Measurements from ENCODE around the gene DOK5. TPM values are rescaled to one million over a fixed set of nuclear protein-coding genes. Genes with fewer than 3 reads are reported as not detected.
"Not testable (repeated sequence)": the region's sequence is repeated elsewhere in the genome, so short reads cannot be mapped to it uniquely, and the experiment has no call there.

The DOK5 gene
- total RNA-seq, 1 donor from 2014 or later = 6.5 TPM

DNA sequence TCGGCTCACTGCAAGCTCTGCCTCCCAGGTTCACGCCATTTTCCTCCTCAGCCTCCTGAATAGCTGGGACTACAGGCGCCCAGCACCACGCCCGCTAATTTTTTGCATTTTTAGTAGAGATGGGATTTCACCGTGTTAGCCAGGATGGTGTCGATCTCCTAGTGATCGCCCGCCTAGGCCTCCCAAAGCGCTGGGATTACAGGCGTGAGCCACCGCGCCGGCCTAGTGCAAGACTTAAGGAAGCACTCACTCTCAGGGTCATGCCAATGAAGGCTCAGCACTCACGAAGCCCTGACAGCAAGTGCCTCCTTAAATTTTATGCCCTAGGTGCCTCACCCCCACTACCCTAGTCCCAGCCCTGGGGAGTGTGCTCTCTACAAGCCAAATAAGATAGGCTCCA is 4.7 kb upstream of the DOK5 start:
- no peak for DNase-seq (ENCODE audit: low read depth)

DNA sequence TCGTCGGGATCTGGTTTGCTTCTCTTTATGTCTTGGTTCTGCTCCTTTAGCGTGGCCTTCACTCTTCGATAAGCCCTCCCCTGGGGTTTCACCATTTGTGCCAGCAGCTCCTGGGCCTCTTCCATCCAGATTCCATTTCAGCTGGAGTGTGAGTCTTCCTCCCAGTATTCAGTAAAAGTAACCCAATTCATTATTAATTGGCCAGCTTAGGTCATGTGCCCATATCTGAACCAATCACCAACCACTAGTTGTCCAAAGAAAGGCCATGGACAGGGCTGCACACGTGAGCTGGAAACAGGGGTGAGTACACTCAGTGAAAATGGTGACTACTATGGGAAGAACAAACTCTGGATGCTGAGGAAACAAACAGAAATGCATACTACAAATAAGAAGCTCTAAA is 2.8 kb upstream of the DOK5 start:
- no peak for DNase-seq (ENCODE audit: low read depth)

DNA sequence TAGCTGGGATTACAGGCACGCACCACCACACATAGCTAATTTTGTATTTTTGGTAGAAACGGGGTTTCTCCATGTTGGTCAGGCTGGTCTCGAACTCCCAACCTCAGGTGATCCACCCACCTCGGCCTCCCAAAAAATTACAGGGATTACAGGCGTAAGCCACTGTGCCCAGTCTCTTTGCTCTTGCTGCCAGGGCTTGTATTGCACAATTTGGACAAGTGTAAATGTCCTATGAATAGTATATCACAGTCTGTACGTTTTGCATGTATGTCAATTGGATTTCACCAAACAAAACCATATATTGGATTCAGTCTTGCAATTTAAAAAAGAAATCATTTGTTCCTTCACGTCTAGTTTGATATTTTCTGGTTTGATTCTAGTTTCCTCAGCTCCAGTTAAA is 2.1 kb upstream of the DOK5 start:
- no peak for DNase-seq (ENCODE audit: low read depth)

DNA sequence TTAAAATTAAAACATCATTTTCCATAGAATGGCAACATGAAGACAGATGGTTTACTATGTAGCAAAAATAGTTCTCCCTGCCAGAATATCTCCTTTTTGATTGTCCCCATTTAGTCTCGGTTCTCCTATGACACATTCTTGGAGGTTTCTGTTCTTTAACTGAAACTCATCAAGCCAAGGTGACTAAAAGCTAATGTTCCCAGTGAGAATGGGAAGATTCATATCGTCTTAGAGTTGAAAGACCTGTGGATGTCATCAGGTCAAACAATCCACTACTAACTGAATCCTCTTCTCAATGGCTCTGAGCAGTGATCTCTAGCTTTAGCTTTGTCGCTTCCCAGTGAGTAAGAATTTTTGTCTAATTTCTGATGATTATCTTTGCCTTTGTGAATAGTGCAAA is 1.3 kb upstream of the DOK5 start:
- no peak for DNase-seq (ENCODE audit: low read depth)

DNA sequence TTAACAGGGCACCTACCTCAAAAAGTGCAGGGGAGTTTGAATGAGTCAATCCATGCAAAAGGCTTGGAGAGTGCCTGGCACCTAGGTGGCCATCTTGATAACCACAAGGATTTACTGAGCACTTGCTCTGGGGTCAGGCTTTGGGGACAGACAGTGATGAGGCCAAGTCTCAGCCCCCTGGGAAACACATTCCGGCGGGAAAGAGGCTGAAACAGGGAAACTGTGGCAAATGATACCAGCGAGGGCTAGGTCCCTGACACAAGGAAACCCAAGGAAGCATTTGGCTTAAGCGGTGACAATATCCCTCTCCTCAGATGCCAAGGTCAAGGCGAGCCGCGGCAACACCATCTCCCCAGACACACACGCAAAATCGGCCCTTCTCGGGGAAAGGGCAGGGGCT is 527 bp upstream of the DOK5 start:
- peak; percentile 25 for DNase-seq (ENCODE audit: low read depth)

DNA sequence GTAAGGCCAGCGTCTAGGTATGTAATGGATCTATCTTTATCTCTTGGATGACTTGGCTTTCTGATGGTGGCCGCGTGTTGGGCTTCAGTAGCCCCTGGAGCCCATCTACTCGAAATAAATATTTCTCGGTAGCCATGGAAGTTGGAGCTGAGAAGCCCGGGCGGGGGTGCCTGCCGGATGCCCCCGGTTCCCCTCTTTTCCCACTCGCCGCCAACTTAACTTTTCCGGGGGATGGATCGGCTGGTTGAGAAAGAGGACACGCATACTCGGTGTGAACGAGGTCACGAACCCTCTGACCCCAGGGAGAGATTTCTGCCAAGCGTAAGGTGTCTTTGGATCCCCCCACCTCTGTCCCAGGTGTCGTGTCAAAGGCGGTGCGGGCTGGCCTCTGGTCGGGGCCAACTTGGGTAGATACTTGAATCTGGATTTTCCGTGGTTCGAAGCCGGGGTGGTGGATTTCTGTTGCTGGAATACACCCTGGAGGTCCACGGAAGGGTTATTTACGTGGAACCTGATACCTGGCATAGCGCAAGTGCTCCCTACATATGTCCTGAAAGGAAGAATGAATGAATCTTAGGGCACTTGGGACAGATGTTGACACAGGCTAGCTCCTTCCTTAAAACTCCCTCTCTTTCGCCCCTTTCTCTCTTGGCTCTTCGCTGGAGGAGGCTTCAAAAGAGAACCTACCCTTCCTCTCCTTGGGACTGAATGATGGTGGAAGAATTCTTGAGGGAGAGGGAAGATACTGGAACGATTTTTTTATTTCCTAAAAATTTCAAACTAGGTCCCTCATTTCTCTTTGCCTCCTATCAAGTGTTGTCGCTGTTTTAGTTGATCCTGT is 996 bp downstream of the DOK5 start:
- DNase-seq (ENCODE audit: low read depth) = no peak

DNA sequence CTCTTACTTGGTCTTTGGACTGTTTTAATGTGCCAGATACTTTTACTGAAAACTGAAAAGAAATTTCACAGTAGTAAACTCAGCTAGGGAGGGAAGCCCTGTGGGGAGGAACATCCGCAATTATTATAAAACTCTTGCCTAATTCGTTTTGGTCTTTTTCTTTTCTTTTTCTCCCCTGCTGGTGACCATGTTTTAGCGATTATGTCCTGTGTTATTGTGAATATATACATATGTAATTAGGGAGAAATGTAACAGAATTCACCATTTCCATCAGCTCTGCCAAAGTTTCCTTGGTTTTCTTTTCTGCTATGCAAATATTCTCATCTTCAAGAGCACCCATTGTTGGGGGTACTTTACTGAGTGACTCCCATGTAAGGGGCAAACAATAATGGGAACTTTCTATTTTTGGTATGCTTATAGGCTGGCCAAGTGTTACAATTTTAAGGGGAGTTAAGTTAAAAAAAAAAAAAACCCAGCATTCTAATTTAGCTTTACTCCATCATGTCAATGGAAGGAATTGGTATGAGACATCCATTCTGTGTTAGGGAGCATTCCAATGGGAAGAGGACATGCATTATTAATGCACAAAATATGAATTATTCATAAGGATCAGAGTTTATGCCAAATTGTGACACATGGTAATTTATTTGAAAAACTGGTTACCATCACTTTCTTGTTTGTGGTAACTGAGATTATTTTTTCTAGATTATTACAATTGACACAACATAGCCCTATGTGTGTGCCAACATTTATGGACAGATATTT is 2.0 kb downstream of the DOK5 start:
- no peak for DNase-seq (ENCODE audit: low read depth)

DNA sequence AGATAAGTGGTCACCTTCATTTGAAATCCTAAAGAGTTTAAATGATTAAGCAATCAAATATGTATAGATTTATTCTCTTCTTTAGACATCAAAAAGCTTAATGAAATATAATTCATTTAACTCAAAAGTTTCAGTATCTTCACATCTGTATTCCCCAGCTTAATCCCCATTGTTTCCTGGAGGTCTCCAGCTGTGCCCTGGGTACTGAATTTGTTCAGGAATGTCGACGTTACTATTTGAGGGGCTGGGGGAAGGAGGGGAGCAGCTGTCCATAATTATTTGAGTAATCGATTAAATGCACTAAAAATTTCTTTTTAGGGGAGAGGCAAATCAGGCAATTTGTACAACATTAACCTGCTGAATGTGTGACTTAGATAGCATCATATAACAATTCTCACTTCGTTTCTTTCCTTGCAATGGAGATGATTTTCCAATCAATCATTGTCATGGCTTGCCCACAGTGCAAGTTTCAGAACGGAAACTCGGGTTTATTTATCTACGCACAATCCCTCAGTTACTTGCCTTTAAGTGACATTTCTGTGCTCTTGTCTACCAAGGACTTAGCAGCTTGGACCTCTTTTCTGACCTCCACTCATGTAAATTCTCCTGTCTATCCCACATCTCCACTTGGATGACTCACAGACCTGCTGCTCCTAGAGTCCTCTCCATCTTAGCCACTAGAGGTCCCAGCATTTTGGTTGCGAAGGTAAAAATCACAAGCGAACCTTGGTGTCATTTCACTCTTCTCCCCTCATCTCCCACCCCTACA is 3.9 kb downstream of the DOK5 start:
- DNase-seq (ENCODE audit: low read depth) = peak; percentile 31

DNA sequence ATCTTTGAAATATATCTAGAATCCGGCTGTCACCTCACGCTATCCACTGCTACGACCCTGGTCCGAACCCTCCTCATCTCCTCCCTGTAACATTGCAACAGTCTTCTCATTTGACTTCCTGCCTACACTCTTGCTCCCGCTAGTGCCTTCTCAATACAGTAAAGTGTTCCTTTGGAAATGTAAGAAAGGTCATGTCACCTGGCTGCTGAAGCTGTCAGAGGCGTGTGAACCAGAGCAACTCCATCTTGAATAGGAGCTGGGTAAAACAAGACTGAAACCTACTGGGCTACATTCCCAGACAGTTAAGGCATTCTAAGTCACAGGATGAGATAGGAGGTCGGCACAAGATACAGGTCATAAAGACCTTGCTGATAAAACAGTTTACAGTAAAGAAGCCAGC is 4.5 kb downstream of the DOK5 start:
- not testable (repeated sequence) for DNase-seq (ENCODE audit: low read depth)

DNA sequence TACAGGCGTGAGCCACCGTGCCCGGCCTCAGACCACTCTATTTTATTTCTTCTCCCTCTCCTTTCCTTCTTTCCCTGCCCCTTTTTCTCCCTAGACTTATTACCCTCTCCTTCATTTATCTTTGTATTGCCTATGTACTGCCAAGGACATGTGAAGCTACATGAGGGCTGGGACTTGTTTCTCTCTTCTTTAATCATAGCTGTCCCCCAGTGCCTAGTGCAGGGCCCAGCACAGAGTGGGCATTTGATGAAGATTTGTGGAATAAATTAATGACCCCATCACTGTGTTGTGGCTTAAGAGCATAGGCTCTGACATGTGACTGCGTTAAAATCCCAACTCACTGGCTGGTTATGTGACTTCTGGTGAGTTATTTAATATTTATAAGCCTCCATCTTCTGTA is 6.0 kb downstream of the DOK5 start:
- no peak for DNase-seq (ENCODE audit: low read depth)

DNA sequence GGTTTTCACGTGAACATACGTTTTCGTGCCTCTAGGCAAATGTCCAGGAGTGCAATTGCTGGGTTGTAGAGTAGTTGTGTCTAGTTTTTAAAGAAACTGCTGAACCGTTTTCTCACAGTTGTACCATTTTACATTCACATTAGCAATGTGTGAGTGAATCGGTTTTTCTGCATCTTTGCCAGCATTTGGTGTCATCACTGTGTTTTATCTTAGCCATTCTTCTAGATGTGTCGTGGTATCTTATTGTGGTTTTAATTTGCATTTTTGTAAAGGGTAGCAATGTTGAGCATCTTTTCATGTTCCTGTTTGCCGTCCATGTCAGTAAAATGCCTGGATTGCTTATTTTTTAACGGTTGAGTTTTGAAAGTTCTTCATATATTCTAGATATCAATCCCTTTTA is 10.2 kb downstream of the DOK5 start:
- DNase-seq (ENCODE audit: low read depth) = no peak

DNA sequence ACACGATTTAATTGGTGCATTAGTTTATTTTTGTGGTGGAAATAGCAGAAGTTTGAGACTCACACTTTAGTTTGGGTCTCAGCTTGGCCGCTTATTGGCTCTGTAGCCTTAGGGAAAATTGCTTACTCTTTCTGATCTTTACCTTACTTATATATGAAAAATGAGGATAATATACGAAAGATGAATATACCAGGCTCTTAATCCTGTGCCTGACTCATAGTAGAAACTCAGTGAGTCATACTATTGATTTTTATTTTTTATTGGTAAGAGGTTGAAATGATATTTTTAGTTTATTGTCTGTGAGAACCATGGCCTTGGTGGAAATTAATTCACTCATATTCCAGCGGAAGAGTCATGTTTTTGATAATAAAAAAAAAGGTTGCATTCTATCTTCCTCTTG is 11.2 kb downstream of the DOK5 start:
- DNase-seq (ENCODE audit: low read depth) = no peak

DNA sequence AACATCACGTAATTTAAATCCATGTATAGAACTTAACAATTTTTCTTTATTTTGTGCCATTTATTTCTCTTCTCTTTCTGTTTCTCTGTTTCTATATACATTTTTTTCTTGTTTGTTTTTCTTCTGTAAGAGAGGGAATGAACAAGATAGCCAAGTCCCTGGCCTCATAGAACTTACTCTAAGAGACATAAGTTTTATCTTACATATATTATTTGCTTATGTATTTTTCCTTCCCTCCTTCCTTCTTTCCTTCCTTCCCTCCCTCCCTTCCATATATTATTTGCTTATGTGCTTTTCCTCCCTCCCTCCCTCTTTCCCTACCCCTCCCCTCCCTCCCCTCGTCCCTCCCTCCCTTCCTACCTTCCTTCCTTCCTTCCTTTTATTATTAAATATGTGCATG is 13.0 kb downstream of the DOK5 start:
- no peak for DNase-seq (ENCODE audit: low read depth)

DNA sequence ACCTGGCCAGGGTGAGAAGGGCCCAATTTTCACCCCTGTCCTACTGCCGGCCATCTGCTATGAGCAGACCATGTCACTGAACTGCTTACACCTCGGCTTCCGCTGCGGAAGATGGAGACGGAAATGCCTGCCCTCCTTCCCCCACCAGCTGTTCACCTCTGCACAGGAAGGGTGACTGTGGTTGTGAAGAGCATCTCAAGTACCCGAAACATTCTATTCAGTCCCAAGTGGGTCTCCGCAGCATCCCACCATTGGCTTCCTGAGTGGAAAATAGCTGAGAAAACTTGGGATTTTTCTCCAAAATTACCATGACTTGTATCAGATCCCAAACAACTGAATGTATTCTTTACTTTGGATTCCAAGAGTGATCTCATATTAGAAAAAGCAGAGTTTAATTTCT is 16.1 kb downstream of the DOK5 start:
- DNase-seq (ENCODE audit: low read depth) = no peak

DNA sequence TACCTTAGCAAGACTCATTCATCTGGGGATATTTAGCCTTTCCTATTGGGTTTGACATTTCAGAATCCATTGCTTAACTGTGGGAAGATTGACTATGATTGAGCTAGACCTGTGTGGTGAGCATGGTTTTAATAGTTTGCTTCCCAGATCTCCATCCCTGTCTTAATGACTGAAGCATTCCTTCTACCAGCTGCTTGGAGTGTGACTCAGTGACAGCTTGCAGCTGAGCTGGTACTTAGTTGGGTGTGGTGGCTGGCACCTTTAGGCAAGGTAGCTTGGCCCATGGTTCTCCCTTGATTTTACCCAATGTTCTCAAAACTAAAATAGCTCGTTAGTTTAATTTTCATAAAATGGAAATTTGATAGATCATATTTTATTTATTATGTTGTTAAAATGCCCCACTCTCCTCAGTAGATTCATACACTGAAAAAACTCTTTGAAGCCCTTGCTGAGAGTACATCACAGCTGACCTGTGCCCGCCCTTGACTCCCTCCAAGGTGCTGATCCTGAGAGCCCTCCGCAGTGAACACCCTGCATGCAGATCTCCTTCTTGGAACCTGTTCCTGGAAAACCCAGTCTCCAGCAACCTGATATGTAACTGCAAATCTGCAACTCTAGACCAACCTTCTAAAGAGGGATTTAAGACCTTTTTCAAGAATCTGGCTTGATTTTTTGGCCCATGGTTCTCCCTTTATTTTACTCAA is 19.1 kb downstream of the DOK5 start:
- DNase-seq (ENCODE audit: low read depth) = peak; percentile 25

DNA sequence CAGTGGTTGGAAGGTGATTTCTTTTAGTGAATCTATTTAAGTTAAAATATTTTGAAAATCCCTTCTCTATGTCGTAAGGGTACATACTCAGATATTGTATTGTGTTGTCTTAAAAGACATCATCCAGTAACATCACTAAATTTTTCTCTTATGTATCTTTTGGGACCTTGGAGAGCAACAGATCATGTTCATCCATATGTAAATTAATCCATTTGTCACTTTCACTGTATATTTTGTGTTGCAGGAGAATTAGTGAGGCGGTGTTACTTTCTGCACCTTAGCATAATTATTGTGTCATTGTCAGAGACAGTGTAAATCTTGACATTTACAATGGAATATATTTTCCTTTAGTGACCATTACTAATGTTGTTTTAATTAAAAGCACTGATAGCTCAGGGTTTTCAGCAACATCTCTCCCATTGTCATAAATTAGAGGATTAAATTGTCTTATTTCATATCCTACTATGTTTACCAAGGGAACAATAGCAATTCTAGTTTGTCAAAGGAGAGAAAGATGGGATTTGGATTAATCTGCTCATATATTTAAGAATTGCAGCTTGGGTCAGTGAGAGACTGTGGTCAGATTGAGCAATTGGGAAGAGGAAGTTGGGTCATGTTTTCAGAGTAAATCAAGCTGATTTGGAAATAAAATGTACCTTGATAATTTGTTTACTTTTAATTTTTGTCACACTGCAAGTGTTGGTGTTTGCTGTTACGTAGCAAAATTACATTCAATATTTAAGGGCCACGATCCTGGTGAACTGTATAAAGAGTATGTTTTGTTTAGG is 22.7 kb downstream of the DOK5 start:
- DNase-seq (ENCODE audit: low read depth) = no peak

DNA sequence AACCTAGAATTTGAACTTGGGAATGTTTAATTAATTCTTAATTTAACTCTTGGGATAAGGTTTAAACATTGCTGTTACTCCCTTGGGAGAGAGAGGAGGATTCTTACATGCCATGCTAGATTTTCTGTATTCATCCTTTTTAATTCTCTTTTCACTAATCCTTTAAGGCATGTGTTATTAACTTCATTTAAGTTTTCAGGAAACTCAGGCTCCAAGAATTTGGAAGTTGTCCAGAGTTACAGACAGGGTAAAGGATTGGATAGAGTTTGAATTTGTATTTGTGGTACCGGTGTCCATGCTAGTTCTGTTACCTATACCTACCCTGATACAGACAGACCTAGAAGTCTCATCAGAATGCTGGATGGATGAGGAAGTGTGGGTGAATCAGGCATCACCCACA is 23.7 kb downstream of the DOK5 start:
- no peak for DNase-seq (ENCODE audit: low read depth)

DNA sequence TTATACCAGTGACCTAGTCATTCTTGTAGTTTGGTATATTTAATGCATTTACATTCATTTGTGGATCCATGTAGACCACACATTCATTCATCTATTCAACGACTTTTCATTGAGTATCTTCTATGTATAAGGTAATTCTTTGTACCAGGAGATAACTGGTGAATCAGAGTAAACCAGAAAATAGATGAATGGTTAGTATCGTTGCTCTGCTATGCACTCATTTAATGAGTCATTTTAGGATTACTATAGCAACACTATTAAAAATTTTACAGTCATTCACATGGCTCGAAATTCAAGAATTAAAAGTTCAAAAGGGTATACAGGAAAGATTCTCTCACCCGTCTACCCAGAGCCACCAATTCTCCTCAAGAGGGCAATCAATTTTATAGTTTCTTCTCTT is 26.8 kb downstream of the DOK5 start:
- no peak for DNase-seq (ENCODE audit: low read depth)

DNA sequence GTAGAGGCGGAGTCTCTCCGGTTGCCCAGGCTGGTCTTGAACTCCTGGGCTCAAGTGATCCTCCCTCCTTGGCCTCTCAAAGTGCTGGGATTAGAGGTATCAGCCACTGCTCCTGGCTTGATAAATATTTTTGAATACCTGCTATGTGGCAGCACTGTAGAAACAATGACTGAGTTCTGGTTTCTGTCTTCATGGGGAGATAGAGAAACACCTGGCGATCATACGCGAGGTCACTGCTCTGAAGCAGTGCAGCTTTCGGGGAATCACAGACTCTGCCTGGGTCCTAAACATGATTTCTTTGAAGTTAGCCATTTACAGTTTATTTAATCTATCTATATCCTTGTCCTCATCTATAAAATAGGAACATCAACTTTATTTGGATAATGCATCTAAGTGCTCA is 31.2 kb downstream of the DOK5 start:
- DNase-seq (ENCODE audit: low read depth) = no peak

DNA sequence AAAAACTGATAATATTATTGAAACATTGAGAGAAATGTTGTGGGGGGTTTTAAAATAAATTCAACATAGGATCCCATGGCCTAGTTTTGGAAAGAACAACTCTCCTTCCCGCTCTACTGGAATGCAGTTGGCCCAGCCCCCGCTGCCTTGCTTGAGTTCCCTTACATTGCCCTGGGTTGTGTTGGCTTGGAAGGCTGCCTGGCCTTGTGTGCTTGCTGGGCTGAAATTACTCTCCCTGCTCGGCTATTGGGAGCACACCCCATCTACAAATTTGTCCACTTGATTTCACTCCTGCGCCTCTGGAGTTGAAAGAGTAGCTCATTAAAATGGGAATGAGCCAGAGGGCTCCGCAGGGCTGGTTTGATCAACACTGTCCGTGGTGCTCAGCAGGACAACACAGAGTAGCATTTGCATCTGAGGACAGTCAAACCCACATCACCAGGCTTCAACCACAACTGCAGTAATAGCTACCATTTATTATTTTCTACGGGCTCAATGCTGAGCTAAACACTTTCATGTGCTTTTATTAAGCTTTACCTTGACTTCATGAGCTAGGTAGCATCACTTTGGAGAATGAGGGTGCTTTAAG is 35.2 kb downstream of the DOK5 start:
- peak; percentile 84 for DNase-seq (ENCODE audit: low read depth)

DNA sequence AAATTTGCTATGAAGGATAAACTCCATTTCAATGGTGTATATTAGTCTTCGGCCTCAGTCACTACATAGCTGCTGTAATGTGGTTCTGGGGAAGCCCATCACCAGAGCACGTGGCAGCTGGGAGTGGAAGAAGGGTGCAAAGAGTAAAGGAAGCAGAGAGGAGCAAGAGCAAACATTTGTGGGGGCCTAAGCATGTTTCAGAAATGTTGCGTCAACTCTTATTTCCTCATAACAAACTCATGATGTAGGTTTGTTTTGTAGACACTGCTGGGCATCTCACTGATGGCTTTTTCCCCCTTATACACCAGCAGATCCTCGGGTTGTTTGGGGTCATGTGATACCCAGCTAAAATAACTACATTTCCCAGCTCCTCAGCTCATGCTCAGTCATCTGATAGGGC is 37.3 kb downstream of the DOK5 start:
- DNase-seq (ENCODE audit: low read depth) = no peak
